ENCODE measurements around the gene SLIT3. TPM values are rescaled to one million over a fixed set of nuclear protein-coding genes. Genes with fewer than 3 reads are reported as not detected.
A peak's percentile ranks its signal among the peaks of the same experiment; 100 is the strongest.

SLIT3 gene
- total RNA-seq, 1 donor from 2014 or later, result 0.22 TPM

DNA sequence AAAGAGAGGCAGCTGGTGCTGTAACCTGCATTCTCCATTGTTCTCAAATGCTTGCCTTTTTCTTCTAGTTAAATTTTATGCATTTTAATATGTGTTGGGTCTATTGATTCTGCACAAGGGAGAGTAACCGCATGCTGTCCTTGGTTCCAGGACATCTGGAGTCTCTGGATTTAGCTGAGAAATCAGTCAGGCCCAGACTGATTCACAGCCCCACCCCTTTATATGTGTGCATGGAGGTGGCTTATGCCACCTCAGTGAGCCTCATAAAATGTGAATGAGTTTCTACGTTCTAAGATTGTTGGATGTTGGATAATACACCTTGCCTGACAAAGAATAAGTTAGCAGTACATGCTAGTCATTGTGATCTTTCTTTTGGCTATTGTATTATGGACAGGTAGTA is 611.7 kb downstream of the SLIT3 start:
- no peak for TF ChIP-seq EZH2phosphoT487 (IDR thresholded peaks at IDR 0.05)
- TF ChIP-seq EZH2 (IDR thresholded peaks at IDR 0.05), result no peak
- TF ChIP-seq, protein P1, sequence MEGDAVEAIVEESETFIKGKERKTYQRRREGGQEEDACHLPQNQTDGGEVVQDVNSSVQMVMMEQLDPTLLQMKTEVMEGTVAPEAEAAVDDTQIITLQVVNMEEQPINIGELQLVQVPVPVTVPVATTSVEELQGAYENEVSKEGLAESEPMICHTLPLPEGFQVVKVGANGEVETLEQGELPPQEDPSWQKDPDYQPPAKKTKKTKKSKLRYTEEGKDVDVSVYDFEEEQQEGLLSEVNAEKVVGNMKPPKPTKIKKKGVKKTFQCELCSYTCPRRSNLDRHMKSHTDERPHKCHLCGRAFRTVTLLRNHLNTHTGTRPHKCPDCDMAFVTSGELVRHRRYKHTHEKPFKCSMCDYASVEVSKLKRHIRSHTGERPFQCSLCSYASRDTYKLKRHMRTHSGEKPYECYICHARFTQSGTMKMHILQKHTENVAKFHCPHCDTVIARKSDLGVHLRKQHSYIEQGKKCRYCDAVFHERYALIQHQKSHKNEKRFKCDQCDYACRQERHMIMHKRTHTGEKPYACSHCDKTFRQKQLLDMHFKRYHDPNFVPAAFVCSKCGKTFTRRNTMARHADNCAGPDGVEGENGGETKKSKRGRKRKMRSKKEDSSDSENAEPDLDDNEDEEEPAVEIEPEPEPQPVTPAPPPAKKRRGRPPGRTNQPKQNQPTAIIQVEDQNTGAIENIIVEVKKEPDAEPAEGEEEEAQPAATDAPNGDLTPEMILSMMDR (IDR thresholded peaks at IDR 0.05), result no peak
- peaks cover 23% of the 10 kb centered on the region for H3K27me3 ChIP-seq

GRCh38 chr5:168686837-168687236 is 614.1 kb downstream of the SLIT3 start:
- Histone ChIP-seq H3K9ac (no peak overlapping the region), H3K79me2 (ENCODE audit: low read depth) (no peaks in the 10 kb centered on the region), H3K9me3 (ENCODE audit: low read depth) (no peaks in the 10 kb centered on the region), H2AFZ (replicated peaks) (no peak overlapping the region), H3K4me2 (no peak overlapping the region), H3K4me3 (no peak overlapping the region), H3K4me1 (no peaks in the 10 kb centered on the region), H3K36me3 (no peaks in the 10 kb centered on the region), H3K27ac (no peak overlapping the region), H4K20me1 (ENCODE audit: low read depth) (no peaks in the 10 kb centered on the region), H3K27me3 (peaks cover 11% of the 10 kb centered on the region), H3F3A (ENCODE audit: low read depth) (no peaks in the 10 kb centered on the region)
- H3K27me3 Mint-ChIP-seq (ENCODE audit: insufficient read depth, low read depth), result peaks cover 7% of the 10 kb centered on the region
- H3K27ac Mint-ChIP-seq, result no peak overlapping the region
- no peaks in the 10 kb centered on the region for H3K4me1 Mint-ChIP-seq
- DNase-seq (ENCODE audit: low spot score), result no peak
- H3K36me3 Mint-ChIP-seq, result no peaks in the 10 kb centered on the region
- H3K4me3 Mint-ChIP-seq, result no peak overlapping the region
- TF ChIP-seq EZH2 (IDR thresholded peaks at IDR 0.05), result no peak
- no peak for TF ChIP-seq EZH2phosphoT487 (IDR thresholded peaks at IDR 0.05)
- TF ChIP-seq, protein P1 (IDR thresholded peaks at IDR 0.05), result no peak
- H3K9me3 Mint-ChIP-seq, result no peaks in the 10 kb centered on the region

More for the DNA sequence above, 611.7 kb downstream of the SLIT3 start:
- H3K4me3 ChIP-seq, result no peak overlapping the region
- H2AFZ ChIP-seq (replicated peaks), result no peak overlapping the region
- H3K9me3 ChIP-seq (ENCODE audit: low read depth), result no peaks in the 10 kb centered on the region
- H3K27ac ChIP-seq, result no peak overlapping the region
- no peaks in the 10 kb centered on the region for H3K79me2 ChIP-seq (ENCODE audit: low read depth)
- H3K36me3 Mint-ChIP-seq, result no peaks in the 10 kb centered on the region
- H3K4me1 ChIP-seq, result no peaks in the 10 kb centered on the region
- no peak for DNase-seq (ENCODE audit: low spot score)
- H3K4me3 Mint-ChIP-seq, result no peak overlapping the region
- H3K27me3 Mint-ChIP-seq (ENCODE audit: insufficient read depth, low read depth), result peaks cover 4% of the 10 kb centered on the region
- no peaks in the 10 kb centered on the region for H3K9me3 Mint-ChIP-seq
- no peaks in the 10 kb centered on the region for H3F3A ChIP-seq (ENCODE audit: low read depth)
- no peak overlapping the region for H3K27ac Mint-ChIP-seq
- H3K4me2 ChIP-seq, result no peak overlapping the region
- H4K20me1 ChIP-seq (ENCODE audit: low read depth), result no peaks in the 10 kb centered on the region
- H3K9ac ChIP-seq, result no peak overlapping the region
- H3K36me3 ChIP-seq, result no peaks in the 10 kb centered on the region
- H3K4me1 Mint-ChIP-seq, result no peaks in the 10 kb centered on the region

- no peaks in the 10 kb centered on the region for H3K9me3 Mint-ChIP-seq
- DNase-seq (ENCODE audit: low spot score), result no peak
- H3F3A ChIP-seq (ENCODE audit: low read depth), result no peaks in the 10 kb centered on the region
- no peak overlapping the region for H3K4me2 ChIP-seq
- no peaks in the 10 kb centered on the region for H3K36me3 ChIP-seq
- H3K27me3 Mint-ChIP-seq (ENCODE audit: insufficient read depth, low read depth), result peaks cover 8% of the 10 kb centered on the region
- peak overlapping the region; percentile 22 for H3K4me3 Mint-ChIP-seq
- H3K27me3 ChIP-seq, result no peaks in the 10 kb centered on the region
- H3K27ac ChIP-seq, result no peak overlapping the region
- H3K4me3 ChIP-seq, result no peak overlapping the region
- H2AFZ ChIP-seq (replicated peaks), result no peak overlapping the region
- H4K20me1 ChIP-seq (ENCODE audit: low read depth), result no peaks in the 10 kb centered on the region
- H3K36me3 Mint-ChIP-seq, result no peaks in the 10 kb centered on the region
- H3K9ac ChIP-seq, result no peak overlapping the region
- H3K27ac Mint-ChIP-seq, result no peak overlapping the region
- no peaks in the 10 kb centered on the region for H3K4me1 ChIP-seq
- H3K79me2 ChIP-seq (ENCODE audit: low read depth), result no peaks in the 10 kb centered on the region
- no peak for TF ChIP-seq EZH2 (IDR thresholded peaks at IDR 0.05)
- TF ChIP-seq, protein P1 (IDR thresholded peaks at IDR 0.05), result no peak
- no peak for TF ChIP-seq EZH2phosphoT487 (IDR thresholded peaks at IDR 0.05)
- H3K4me1 Mint-ChIP-seq, result peaks cover 4% of the 10 kb centered on the region
- H3K9me3 ChIP-seq (ENCODE audit: low read depth), result no peaks in the 10 kb centered on the region
Observed at GRCh38 chr5:168685566-168685965, 615.4 kb downstream of the SLIT3 start.
